Ishikawa (cell line): Measurements from ENCODE around the gene CRB1.

Experiments used
- CEBPB ChIP-seq: IDR thresholded peaks from 2 replicates; pipeline ENCODE4 v1.6.1; 2012
- CREB1 ChIP-seq: IDR thresholded peaks from 2 replicates; pipeline ENCODE4 v1.6.1; 2012; ENCODE audit warnings: low read depth
- EGR1 ChIP-seq: IDR thresholded peaks from 2 replicates; pipeline ENCODE4 v1.6.1; 2012
- EP300 ChIP-seq: IDR thresholded peaks from 2 replicates; pipeline ENCODE4 v1.6.1; 2012; ENCODE audit warnings: borderline replicate concordance
- MAX ChIP-seq: IDR thresholded peaks from 2 replicates; pipeline ENCODE4 v1.6.1; 2012
- NFIC ChIP-seq: IDR thresholded peaks from 2 replicates; pipeline ENCODE4 v1.6.1; 2012
- RAD21 ChIP-seq: IDR thresholded peaks from 2 replicates; pipeline ENCODE4 v1.6.1; 2012; ENCODE audit warnings: low read depth
- REST ChIP-seq: IDR thresholded peaks from 2 replicates; pipeline ENCODE4 v1.6.1; 2012; ENCODE audit warnings: low read depth, mild to moderate bottlenecking
- TAF1 ChIP-seq: IDR thresholded peaks from 2 replicates; pipeline ENCODE4 v1.6.1; 2012; ENCODE audit warnings: low read depth, mild to moderate bottlenecking
- TCF12 ChIP-seq: IDR thresholded peaks from 2 replicates; pipeline ENCODE4 v1.6.1; 2012; ENCODE audit warnings: low read depth
- TEAD4 ChIP-seq: IDR thresholded peaks from 2 replicates; pipeline ENCODE4 v1.6.1; 2012
- USF1 ChIP-seq: IDR thresholded peaks from 2 replicates; pipeline ENCODE4 v1.6.1; 2012
- YY1 ChIP-seq: IDR thresholded peaks from 2 replicates; pipeline ENCODE4 v1.6.1; 2012; ENCODE audit warnings: low read depth

GRCh38 chr1:197342669-197343068, 74.6 kb downstream of the CRB1 start:
- TF ChIP-seq MAX, result no peak
- no peak for TF ChIP-seq CEBPB
- TF ChIP-seq TCF12, result no peak
- no peak for TF ChIP-seq EGR1
- TF ChIP-seq USF1, result no peak
- TF ChIP-seq CREB1, result no peak
- no peak for TF ChIP-seq NFIC
- no peak for TF ChIP-seq TAF1
- no peak for TF ChIP-seq TEAD4
- TF ChIP-seq EP300, result no peak
- TF ChIP-seq REST, result no peak
- TF ChIP-seq RAD21, result no peak
- TF ChIP-seq YY1, result no peak
